ENCODE results near the gene COX7C.

The COX7C gene

GRCh38 chr5:86572825-86573517, 44.8 kb upstream of the COX7C start:
- TF ChIP-seq SPI1 (IDR thresholded peaks at IDR 0.05; ENCODE audit: borderline replicate concordance, low read depth) (no peak), POLR2AphosphoS5 (IDR thresholded peaks at IDR 0.05; ENCODE audit: low read depth) (no peak), REST (IDR thresholded peaks at IDR 0.05; ENCODE audit: insufficient replicate concordance, low read depth) (no peak), CTCF (IDR thresholded peaks at IDR 0.05; ENCODE audit: insufficient read depth, low read length) (no peak), GABPA (IDR thresholded peaks at IDR 0.05; ENCODE audit: low read depth) (no peak)
- H3K27me3 ChIP-seq (ENCODE audit: insufficient read depth, poor library complexity, severe bottlenecking) = no peaks in the 10 kb centered on the region
- H3K4me3 ChIP-seq (replicated peaks; ENCODE audit: insufficient read depth, low read length) = no peak overlapping the region
- no peak overlapping the region for H3K27ac ChIP-seq (replicated peaks)
- DNase-seq (ENCODE audit: low read depth in 1 of 2, low spot score in 1 of 2) = no peak

GRCh38 chr5:86579502-86579901, 38.2 kb upstream of the COX7C start:
- no peak for TF ChIP-seq SPI1 (IDR thresholded peaks at IDR 0.05; ENCODE audit: borderline replicate concordance, low read depth)
- no peak for TF ChIP-seq POLR2AphosphoS5 (IDR thresholded peaks at IDR 0.05; ENCODE audit: low read depth)
- TF ChIP-seq CTCF (IDR thresholded peaks at IDR 0.05; ENCODE audit: insufficient read depth, low read length) = no peak
- TF ChIP-seq REST (IDR thresholded peaks at IDR 0.05; ENCODE audit: insufficient replicate concordance, low read depth) = no peak
- TF ChIP-seq GABPA (IDR thresholded peaks at IDR 0.05; ENCODE audit: low read depth) = no peak
- no peaks in the 10 kb centered on the region for H3K27me3 ChIP-seq (ENCODE audit: insufficient read depth, poor library complexity, severe bottlenecking)
- no peak overlapping the region for H3K27ac ChIP-seq (replicated peaks)
- no peak overlapping the region for H3K4me3 ChIP-seq (replicated peaks; ENCODE audit: insufficient read depth, low read length)
- no peak for DNase-seq (ENCODE audit: low read depth in 1 of 2, low spot score in 1 of 2)

- no peak for DNase-seq (ENCODE audit: low read depth in 1 of 2, low spot score in 1 of 2)
- H3K27ac ChIP-seq (replicated peaks) = no peak overlapping the region
- TF ChIP-seq REST (IDR thresholded peaks at IDR 0.05; ENCODE audit: insufficient replicate concordance, low read depth) (no peak), SPI1 (IDR thresholded peaks at IDR 0.05; ENCODE audit: borderline replicate concordance, low read depth) (no peak), GABPA (IDR thresholded peaks at IDR 0.05; ENCODE audit: low read depth) (no peak), CTCF (IDR thresholded peaks at IDR 0.05; ENCODE audit: insufficient read depth, low read length) (no peak), POLR2AphosphoS5 (IDR thresholded peaks at IDR 0.05; ENCODE audit: low read depth) (no peak)
- H3K4me3 ChIP-seq (replicated peaks; ENCODE audit: insufficient read depth, low read length) = no peak overlapping the region
- no peaks in the 10 kb centered on the region for H3K27me3 ChIP-seq (ENCODE audit: insufficient read depth, poor library complexity, severe bottlenecking)
These were observed 21.3 kb upstream of the COX7C start for GRCh38 chr5:86596476-86596875.

All from HL-60 (cell line).